ENCODE measurements around the gene KLHL5. TPM values are rescaled to one million over a fixed set of nuclear protein-coding genes. Genes with fewer than 3 reads are reported as not detected.

Gene KLHL5
- polyA plus RNA-seq, 4 donors = 38.8 to 45.4 (median 42.5) TPM

GRCh38 chr4:39043058-39043860 lies 18.8 kb upstream of the KLHL5 start:
- DNase-seq (ENCODE audit: low read depth in 4 of 4, low spot score in 2 of 4) = no peak

- DNase-seq (ENCODE audit: low read depth in 4 of 4, low spot score in 2 of 4) = no peak
Observed at GRCh38 chr4:39043861-39044363, 18.1 kb upstream of the KLHL5 start.

GRCh38 chr4:39044364-39044955 lies 17.6 kb upstream of the KLHL5 start:
- DNase-seq (ENCODE audit: low read depth in 4 of 4, low spot score in 2 of 4) = peak in 3 of 4 donors; percentile 63 to 75 (median 69)

- peak in 1 of 4 donors; percentile 24 for DNase-seq (ENCODE audit: low read depth in 4 of 4, low spot score in 2 of 4)
Observed at GRCh38 chr4:39044956-39045826, 16.8 kb upstream of the KLHL5 start.

GRCh38 chr4:39045827-39046221 lies 16.2 kb upstream of the KLHL5 start:
- DNase-seq (ENCODE audit: low read depth in 4 of 4, low spot score in 2 of 4) = no peak

- no peak for DNase-seq (ENCODE audit: low read depth in 4 of 4, low spot score in 2 of 4)
Observed at GRCh38 chr4:39046249-39046648, 15.8 kb upstream of the KLHL5 start.

- no peak for DNase-seq (ENCODE audit: low read depth in 4 of 4, low spot score in 2 of 4)
Observed at GRCh38 chr4:39047681-39048080, 14.4 kb upstream of the KLHL5 start.

- no peak for DNase-seq (ENCODE audit: low read depth in 4 of 4, low spot score in 2 of 4)
Observed at GRCh38 chr4:39048311-39048710, 13.7 kb upstream of the KLHL5 start.

GRCh38 chr4:39050590-39050989 lies 11.4 kb upstream of the KLHL5 start:
- no peak for DNase-seq (ENCODE audit: low read depth in 4 of 4, low spot score in 2 of 4)

- DNase-seq (ENCODE audit: low read depth in 4 of 4, low spot score in 2 of 4) = no peak
Observed at GRCh38 chr4:39051492-39051891, 10.5 kb upstream of the KLHL5 start.

GRCh38 chr4:39053983-39054382 lies 8.0 kb upstream of the KLHL5 start:
- no peak for DNase-seq (ENCODE audit: low read depth in 4 of 4, low spot score in 2 of 4)

- DNase-seq (ENCODE audit: low read depth in 4 of 4, low spot score in 2 of 4) = no peak
Observed at GRCh38 chr4:39054497-39054896, 7.5 kb upstream of the KLHL5 start.

- DNase-seq (ENCODE audit: low read depth in 4 of 4, low spot score in 2 of 4) = no peak
Observed at GRCh38 chr4:39056023-39056422, 6.0 kb upstream of the KLHL5 start.

GRCh38 chr4:39061457-39061856 lies 575 bp upstream of the KLHL5 start:
- DNase-seq (ENCODE audit: low read depth in 4 of 4, low spot score in 2 of 4) = no peak

- no peak for DNase-seq (ENCODE audit: low read depth in 4 of 4, low spot score in 2 of 4)
Observed at GRCh38 chr4:39062770-39063097, 702 bp downstream of the KLHL5 start.

- DNase-seq (ENCODE audit: low read depth in 4 of 4, low spot score in 2 of 4) = no peak
Observed at GRCh38 chr4:39063430-39063829, 1.4 kb downstream of the KLHL5 start.

GRCh38 chr4:39066371-39066770 lies 4.3 kb downstream of the KLHL5 start:
- no peak for DNase-seq (ENCODE audit: low read depth in 4 of 4, low spot score in 2 of 4)

GRCh38 chr4:39067031-39067430 lies 5.0 kb downstream of the KLHL5 start:
- no peak for DNase-seq (ENCODE audit: low read depth in 4 of 4, low spot score in 2 of 4)

GRCh38 chr4:39067451-39067850 lies 5.4 kb downstream of the KLHL5 start:
- DNase-seq (ENCODE audit: low read depth in 4 of 4, low spot score in 2 of 4) = no peak

- DNase-seq (ENCODE audit: low read depth in 4 of 4, low spot score in 2 of 4) = no peak
Observed at GRCh38 chr4:39068907-39069306, 6.9 kb downstream of the KLHL5 start.

GRCh38 chr4:39078829-39079228 lies 16.8 kb downstream of the KLHL5 start:
- no peak for DNase-seq (ENCODE audit: low read depth in 4 of 4, low spot score in 2 of 4)

Data from left renal cortex interstitium (tissue), 4 donors.